Measurements from ENCODE around the gene HOXA4.

DNA sequence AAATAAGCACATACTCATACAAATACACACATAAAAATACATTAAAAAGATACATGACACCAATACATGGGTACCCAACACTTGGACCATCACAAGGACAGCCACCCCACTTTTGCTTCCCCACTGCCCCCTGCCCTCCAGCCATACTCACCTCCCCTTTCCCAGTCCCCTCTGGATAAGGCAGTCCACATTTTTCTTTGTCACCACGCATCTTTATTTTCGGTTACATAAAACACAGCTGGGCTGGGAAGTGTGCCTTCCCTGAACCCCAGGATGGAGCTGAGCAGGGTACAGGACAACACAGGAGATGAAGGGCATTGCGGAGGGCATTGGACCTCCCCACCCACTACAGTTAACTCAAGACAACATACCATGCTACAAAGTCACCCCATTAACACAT lies 23.0 kb upstream of the HOXA4 start:
- TF ChIP-seq, protein P1, sequence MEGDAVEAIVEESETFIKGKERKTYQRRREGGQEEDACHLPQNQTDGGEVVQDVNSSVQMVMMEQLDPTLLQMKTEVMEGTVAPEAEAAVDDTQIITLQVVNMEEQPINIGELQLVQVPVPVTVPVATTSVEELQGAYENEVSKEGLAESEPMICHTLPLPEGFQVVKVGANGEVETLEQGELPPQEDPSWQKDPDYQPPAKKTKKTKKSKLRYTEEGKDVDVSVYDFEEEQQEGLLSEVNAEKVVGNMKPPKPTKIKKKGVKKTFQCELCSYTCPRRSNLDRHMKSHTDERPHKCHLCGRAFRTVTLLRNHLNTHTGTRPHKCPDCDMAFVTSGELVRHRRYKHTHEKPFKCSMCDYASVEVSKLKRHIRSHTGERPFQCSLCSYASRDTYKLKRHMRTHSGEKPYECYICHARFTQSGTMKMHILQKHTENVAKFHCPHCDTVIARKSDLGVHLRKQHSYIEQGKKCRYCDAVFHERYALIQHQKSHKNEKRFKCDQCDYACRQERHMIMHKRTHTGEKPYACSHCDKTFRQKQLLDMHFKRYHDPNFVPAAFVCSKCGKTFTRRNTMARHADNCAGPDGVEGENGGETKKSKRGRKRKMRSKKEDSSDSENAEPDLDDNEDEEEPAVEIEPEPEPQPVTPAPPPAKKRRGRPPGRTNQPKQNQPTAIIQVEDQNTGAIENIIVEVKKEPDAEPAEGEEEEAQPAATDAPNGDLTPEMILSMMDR (IDR thresholded peaks at IDR 0.05; ENCODE audit: low read depth, low read length, poor library complexity, severe bottlenecking): no peak
- no peak for TF ChIP-seq EZH2phosphoT487 (IDR thresholded peaks at IDR 0.05; ENCODE audit: borderline replicate concordance, low read length)

Data from DOHH2 (cell line).